B cell (primary cell): ENCODE data around the gene PHLDB3.

Experiments used
- EZH2 ChIP-seq: IDR thresholded peaks from 2 replicates; pipeline ENCODE4 v1.6.1; 2012; ENCODE audit warnings: borderline replicate concordance, low read depth, mild to moderate bottlenecking, moderate library complexity, low read length; ENCODE audit not compliant: insufficient read depth, poor library complexity, severe bottlenecking
- TF ChIP-seq, protein P1 (sequence below): fragments of 200-600 bp; IDR thresholded peaks from one replicate; pipeline ENCODE4 v1.8.0; 2022; ENCODE audit warnings: antibody characterized with exemption, mild to moderate bottlenecking

DNA sequence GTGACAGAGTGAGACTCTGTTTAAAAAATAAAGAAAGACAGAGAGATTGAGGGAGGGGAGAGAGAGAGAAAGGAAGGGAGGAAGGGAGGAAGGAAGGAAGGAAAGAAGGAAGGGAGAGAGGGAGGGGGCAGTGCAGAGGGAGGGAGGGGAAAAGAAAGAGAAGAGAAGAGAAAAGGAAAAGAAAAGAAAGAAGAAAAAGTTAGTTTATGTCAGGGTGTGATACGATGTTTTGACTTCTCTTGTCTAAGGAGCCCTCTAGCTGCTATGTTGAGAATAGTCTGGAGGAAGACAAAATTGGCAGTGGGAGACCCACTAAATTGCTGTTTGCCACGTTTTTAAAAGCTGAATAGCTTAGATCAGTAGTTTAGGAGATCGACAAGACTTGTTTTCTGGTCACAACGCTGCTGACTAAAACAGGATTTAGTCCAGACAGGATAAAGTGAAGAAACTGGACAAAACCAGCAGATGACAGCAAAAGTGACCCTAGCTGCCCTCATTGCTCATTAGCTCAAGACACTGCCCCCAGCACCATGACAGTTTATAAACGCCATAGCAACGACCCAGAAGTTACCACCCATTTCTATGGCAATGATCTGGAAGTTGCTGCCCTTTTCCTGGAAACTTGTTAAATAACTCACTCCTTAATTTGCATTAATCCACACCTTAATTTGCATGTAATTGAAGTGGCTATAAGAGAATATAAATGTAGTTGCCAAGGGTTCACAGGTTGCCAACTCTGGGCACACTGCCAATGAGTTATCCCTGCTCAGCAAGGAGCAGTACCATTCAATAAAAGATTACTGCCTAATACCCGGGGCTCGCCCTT lies 78.8 kb downstream of the PHLDB3 start:
- TF ChIP-seq, protein P1, sequence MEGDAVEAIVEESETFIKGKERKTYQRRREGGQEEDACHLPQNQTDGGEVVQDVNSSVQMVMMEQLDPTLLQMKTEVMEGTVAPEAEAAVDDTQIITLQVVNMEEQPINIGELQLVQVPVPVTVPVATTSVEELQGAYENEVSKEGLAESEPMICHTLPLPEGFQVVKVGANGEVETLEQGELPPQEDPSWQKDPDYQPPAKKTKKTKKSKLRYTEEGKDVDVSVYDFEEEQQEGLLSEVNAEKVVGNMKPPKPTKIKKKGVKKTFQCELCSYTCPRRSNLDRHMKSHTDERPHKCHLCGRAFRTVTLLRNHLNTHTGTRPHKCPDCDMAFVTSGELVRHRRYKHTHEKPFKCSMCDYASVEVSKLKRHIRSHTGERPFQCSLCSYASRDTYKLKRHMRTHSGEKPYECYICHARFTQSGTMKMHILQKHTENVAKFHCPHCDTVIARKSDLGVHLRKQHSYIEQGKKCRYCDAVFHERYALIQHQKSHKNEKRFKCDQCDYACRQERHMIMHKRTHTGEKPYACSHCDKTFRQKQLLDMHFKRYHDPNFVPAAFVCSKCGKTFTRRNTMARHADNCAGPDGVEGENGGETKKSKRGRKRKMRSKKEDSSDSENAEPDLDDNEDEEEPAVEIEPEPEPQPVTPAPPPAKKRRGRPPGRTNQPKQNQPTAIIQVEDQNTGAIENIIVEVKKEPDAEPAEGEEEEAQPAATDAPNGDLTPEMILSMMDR: peak; percentile 44
- no peak for TF ChIP-seq EZH2
